GM11168 (cell line): ENCODE results near the gene MED17.

Source experiments
- in situ Hi-C: fragments of 300-500 bp; cut with MboI; formaldehyde crosslinking; loops from one replicate; pipeline ENCODE4 v1.12.0; 2022; ENCODE audit warnings: low sequenced_read_pairs; ENCODE audit not compliant: unreplicated experiment

Gene MED17

DNA sequence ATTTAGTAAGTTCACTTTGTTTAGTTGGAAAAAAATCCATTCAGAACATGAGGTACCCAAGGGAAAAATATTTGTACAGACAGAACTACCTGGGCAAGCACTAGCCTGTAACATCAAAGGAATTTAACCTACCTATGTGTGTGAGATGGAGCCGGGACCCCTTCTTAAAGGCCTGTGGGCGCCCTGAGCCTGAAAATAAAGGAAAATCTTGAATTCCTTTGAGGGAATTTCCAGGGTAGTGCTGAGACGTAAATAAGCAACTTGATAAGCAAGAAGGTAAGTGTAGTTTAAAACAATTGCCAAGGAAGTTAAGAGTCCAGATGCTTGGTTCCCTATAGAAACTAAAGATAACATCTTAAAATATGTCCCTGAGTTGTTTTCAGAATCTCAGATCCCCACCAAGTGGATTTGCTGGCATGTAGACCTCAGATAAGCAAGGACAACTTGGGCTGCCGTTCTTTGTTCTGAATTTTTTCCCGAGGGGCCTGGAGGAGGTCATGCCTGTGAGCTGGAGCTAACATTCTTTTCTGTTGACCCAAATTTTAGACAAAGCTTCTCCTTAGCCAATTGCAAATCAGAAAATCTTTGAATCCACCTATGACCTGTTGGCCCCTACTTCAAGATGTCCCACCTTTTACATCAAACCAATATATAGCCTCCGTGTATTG, 31.0 kb downstream of the MED17 start:
- in situ Hi-C loops = no loop called here

DNA sequence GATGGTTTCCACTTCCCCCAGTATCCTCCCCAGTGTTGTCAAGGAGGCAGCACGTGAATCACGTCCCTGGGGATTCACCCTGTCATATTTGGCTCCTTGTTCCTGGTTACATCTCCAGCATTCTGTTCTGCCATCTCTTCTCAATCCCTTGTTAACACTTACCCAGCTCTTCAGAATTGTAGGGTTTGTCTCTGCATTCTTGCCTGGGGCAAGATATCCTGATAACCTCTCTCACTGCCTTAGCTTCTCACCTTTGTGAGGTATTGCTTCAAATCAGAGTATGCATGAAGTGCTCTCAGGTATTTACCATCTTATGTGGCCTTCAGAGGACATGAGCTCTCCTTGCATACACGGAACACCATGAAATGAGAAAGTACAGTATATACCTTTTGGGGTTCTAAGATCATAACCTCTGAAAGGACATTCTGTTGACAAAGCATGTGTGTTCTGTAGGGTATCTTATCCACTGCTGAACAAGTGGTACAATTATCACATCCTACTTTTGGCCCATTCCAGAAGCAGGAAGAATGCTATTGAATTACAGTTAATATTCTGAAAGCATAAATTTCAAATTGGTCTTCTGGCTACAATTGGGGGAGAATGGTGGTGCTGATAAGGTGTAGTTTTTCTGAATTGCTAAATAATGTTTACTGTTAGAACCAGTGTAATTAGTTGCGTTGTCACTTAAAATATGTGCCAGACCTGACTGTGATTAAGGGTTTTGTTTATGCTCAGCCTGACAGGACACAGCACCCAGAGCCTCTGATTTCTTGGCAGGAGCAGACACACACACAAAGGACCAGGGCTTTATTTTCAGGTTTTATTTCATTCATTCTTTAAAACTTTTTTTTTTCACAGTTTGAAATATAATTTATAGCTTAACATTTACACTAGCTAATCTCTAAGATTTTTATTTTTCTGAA, 33.6 kb downstream of the MED17 start:
- in situ Hi-C loops = no loop called here

DNA sequence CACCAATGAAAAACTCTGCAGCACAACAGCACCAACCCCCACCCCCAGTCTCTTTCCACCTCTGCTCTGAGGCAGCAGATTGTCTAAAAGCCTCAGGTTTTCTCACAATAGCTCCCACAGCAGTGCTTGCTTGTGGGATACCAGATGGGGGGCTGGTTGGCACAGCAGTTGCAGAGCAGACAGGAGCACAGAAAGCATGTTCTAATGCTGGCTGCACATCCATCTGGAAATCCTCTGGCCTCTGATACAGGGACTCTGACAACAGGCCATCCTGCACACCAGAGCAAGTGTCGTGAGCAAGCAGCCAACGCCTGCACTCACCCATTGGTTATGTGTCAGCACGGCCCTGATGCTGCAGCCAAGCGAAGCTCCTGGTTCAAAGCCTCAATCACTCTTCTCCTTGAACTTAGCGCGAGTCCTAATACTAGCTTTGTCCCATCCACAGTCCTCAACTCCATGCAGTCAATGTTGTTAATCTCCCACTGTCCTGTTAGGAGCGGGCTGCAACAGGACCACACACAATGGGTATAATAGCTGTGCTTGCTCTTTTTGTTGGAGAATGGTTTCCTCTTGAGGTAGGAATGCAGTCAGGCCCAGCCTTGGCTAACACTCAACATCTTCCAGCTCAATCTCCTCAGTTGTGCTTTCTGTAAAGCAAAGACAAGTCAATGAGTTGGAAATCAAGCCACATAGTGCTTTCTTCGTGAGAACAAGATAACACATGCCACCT, 36.0 kb downstream of the MED17 start:
- in situ Hi-C loops = no loop called here

DNA sequence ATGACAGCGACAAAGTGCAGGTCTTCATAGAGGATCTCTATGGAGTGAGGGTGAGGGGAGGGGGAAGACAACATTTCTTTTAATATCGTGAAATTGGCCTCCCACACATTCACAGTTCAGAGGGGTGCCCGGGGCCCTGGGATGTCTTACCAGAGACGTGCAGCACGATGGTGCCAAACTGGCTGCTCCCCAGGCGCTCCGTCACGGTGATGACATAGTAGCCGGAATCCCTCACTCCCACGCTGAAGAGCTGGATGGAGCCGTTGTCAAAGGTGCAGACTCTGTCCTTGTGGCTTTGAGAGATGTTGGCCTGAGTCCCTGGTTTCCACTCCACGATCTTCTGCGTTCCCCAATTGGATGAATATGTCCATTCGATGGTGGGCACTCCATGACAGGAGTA, 36.8 kb downstream of the MED17 start:
- in situ Hi-C loops = no loop called here

DNA sequence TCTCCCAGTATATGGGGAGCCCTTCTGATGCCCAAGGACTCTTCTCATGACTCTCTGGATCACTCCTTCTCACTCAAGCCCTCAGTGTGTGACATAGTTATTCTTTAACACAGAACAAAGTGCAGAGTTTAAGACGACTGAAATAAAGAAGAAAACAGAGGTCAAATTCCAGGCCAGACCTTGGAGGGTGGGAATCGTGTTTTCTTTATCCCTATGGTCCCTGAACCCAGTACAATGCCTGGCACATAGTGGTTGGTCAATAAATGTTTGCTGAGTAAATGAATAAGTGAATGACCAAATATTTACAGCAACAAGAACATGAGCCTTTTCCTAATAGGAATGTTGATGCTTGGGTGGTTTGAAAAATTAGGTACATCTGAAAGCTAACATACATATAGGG, 37.5 kb downstream of the MED17 start:
- in situ Hi-C loops = no loop called here

DNA sequence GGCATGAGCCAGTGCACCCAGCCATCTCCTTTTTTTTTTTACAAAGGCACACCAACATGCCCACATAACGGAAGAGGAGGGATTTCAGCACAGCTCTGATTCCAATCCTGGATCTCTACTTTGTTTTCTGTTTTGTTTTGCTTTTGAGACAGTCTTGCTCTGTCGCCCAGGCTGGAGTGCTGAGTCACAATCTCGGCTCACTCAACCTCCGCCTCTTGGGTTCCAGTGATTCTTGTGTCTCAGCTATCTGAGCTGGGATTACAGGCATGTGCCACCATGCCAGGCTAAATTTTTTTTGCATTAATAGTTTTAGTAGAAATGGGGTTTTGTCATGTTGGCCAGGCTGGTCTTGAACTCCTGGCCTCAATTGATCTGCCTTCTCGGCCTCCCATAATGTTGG, 38.3 kb downstream of the MED17 start:
- in situ Hi-C loops = no loop called here

DNA sequence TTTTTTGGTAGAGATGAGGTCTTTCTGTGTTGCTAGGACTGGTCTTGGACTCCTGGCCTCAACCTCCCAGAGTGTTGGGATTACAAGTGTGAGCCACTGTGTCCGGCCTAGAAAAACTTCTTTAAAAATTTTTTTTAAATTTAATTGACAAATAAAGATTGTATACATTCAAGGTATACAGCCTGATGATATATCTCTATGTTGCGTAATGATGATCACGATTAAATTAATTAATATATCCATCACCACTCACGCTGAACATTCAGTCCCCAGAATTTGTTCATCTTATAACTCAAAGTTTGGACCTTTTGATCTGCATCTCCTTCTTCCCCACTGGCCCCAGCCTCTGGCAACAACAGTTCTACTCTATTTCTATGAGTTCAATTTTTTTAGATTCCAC, 39.1 kb downstream of the MED17 start:
- in situ Hi-C loops = no loop called here

DNA sequence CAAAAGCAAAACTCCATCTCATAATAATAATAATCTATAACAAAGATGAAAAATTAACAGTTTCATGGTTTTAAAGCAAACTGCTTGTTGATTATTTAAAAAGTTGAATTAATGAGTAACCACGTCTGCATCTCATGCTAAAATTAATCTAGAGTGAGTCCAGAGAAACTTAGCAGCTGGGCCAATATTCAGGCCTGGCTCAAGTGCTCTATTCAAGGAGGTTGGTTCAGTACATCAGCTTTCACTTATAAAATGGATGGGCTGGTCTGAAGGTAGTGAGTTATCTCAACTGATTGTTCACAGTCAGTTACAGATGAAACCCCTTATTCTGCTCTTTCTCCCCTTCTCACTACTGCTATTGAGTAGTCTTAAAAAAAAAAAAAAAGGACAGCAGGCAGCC, 43.3 kb downstream of the MED17 start:
- in situ Hi-C loops = no loop called here

DNA sequence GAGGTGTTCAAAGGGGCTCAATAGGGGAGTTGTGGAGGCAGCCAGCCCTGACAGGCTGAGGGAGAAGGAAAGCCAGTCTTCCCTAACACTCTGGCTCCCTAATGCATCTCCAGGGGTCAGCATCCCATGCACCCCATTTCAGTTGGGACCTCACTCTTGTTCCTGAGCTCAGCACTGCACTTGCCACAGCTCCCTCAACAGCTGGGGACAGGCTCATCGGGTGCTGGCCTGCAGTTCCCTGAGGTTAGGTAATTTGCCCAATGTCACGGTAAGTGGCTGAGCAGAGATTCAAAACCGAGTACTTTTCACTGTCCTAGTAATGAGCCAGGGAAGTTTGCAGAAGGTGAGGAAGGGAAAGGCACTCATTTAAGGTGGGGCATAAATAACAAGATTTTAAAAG, 45.5 kb downstream of the MED17 start:
- in situ Hi-C loops = no loop called here

DNA sequence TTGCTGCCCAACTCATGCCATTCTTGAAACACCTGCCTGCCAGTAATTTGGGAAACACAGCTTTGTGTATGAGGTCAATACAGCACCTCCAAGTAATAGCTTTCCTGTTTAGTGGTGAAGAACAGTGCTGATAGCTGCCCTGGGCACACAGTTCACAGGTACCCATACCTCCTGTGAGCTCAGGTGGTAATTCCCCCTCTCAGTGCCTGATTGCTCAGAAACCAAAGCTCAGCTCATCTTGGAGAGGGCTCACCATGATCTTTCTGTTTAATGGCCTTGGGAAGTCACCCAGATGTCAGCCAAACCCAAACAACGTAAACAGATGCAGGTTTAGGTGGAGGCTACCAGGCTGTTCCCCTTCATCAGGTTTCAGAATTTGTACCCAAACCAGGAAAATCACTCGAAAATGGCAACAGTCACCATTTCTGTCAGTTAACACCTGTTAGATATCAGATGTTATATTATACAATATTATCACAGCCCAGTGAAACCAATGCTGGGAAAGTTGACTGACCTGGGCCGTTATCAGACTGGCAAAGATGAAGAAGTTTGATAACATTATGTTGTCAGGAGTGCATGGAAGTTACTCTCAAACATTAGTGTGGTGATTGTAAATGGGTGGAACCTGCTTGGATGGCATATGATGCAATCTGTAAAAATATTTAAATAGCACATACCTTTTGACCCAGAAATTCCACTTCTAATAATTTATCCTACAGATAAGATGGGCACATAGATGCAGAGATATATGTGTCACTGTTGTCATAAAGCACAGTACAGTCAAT, 47.5 kb downstream of the MED17 start:
- in situ Hi-C loops = no loop called here

DNA sequence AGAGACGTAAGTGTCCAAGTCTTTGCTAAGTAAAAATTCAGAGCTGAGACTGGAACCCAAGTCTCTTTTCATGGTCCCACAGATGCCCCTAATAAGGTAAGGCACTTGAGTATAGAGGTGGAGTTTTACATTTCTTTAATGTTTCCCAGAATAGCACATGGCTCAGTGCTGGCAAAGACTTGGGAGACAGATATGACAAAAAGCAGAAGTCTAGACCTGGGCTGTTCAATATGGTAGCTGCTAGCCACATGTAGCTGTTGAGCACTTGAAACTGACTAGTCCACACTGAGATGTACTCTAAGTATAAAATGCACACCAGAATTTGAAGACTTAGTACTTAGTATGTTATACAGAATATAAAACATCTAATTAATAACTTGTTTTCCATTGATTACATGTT, 48.7 kb downstream of the MED17 start:
- in situ Hi-C loops = no loop called here

DNA sequence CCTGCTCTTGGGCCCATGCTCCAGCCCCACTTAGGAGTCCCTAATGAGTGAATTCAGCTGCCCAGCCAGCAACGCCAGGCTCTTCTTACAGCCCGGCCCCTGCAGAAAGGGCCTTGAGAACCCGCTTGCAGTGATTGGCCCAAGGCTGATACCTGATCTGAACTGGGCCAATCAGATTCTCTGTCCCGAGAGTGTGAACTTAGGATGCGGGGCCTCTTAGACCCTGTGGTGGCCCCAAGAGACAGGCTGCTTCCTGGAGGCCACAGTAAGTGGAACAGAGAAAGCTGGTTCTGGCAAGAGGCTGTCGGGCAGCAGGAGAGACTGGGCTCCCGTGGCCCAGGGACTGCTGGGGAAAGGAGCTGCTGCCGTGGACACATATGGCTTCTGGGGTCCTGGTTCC, 54.9 kb downstream of the MED17 start:
- in situ Hi-C loops = no loop called here

DNA sequence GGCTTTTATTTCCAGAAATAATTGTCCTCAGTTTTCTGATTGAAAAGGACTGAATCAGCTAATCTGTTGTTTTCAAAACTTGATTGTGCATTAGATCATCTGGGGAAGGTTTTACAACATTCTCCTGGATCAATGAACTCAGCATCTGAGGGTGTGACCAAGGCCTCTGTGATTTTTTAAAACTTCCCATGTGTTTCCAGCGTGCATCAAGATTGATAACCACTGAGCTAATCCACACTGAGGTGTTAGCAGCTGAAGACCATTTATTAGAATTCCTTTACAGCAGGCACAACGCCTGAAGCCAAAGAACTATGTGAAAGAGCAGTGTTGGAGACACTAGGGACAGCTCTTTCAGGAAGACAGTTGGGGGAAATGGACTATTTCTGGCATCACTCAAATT, 56.1 kb downstream of the MED17 start:
- in situ Hi-C loops = no loop called here

DNA sequence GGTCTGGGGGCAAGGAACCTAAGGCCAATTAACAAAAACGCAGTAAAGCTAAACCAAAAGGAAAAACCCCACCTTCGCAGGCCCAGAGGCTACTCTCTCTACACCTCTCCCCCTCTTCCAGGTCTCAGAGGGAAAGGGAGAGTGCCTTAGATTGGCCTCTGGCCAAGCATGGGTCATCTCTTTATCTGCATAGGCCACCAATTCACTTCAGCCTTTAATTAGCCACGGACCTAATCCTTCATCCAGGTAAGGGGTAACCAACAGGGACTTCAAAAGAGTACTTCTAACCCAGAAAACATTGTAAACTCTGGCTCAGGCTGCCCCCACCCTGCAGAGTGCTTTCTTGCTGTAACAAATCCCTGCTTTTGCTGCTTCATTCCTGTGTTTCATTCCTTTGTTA, 56.9 kb downstream of the MED17 start:
- in situ Hi-C loops = no loop called here

DNA sequence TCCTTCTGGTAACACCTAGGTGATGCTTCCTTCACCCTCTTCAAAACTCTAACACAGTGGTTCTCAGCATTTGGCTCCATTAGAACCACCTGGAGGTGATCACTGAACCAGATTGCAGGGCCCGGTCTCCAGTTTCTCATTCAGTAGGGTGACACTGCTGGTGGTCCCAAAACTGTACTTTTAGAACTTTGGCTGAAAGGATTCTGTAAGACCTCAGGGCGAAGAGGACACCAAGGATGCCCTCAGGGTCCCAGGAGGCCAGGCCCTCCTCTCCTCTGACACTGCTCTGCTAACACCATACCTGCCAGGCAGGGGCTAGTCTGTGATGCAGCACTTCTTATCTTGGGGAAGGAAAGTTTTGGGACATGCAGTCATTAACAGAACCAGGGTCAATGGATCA, 57.4 kb downstream of the MED17 start:
- in situ Hi-C loops = no loop called here

DNA sequence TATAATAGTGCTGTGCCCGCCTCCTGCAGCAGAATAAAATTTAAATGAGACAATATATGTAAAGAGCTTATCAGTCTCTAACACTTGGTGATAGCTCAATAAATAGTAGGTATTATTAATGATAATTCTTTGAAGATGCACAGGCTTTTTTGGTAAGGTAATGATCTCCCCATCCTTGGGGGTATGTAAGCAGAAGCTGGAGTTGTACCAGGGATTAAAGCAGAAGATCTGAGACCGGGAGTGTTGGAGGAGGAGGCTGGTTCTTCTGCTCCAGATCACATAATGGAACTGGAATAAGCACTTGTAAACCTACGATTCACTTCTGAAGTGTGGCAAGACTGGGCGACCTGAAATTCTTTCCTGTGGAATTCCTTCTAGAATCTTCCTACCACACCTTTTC, 58.0 kb downstream of the MED17 start:
- in situ Hi-C loops = no loop called here

DNA sequence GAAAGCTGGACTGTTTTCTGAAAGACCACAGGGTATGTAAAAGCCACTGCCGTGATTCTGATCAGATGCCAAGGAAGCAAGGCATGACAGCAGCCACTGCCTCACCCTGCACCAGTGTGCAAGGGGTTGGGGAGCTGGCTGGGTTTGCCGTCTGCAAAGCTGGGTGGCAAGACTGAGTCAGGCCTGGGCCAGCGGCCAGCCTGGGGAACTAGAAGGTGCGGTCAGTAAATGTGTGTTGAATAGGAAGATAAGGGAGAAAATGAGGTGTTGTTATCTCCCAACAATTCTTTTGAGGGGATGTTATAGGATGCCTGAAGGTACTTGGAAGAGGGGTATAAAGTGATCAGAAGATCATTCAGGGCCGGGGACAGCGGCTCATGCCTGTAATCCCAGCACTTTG, 58.4 kb downstream of the MED17 start:
- in situ Hi-C loops = no loop called here

DNA sequence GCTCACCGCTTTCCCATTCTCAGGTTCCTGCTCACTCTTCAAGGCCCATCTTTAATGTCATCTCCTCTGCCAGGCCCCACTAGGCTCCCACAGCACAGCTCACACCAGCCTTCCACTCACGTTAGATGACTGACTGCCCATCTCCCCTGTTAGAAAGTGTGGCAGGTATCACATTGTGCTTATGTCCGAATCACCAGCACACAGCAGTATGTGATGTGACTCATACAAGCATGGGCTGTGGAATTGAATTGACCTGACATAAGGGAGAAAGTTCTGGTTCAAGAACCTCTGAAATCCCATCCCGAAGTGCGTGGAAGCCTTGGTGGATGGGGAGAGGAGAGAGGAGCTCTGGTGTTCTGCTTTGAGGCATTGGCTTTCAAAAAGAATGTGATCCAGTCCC, 59.8 kb downstream of the MED17 start:
- in situ Hi-C loops = no loop called here

DNA sequence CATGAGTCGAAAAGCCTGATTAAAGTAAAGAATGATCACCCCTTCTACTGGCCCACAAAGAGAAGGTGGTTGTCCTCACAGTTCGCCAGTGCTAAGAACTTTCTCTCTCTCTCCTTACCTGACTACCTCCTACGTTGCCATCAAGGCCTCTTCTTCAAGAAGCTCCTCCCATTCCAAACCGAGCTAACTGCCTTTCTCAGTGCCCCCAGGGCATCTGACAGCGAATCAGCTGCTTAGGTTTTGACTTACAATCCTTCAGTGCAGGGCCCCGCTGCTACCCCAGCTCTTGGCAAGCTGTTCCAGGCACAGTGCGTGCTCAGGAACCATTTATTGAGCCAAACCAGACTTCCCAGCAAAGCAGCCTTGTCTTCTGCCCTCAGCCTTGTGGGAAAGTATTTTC, 60.5 kb downstream of the MED17 start:
- in situ Hi-C loops = no loop called here
